ENCODE data around the gene MYH10. TPM values are rescaled to one million over a fixed set of nuclear protein-coding genes. Genes with fewer than 3 reads are reported as not detected.

The MYH10 gene
- total RNA-seq, 4 donors from 2014 or later, result 29.3 to 50.0 (median 35.4) TPM

- no peaks in the 10 kb centered on the region for H3K36me3 ChIP-seq
- 95 to 100% methylated on average over 2 of the region's 2 CpGs for WGBS, 2 donors
- H3K27ac ChIP-seq, result no peak overlapping the region
- TF ChIP-seq POLR2A (IDR thresholded peaks at IDR 0.05) (no peak), CTCF (IDR thresholded peaks at IDR 0.05) (no peak), EP300 (IDR thresholded peaks at IDR 0.05) (no peak)
- no peaks in the 10 kb centered on the region for H3K9me3 ChIP-seq
- peaks cover 0 to 22% (median 0%) of the 10 kb centered on the region in 4 donors for H3K4me1 ChIP-seq
- H3K4me3 ChIP-seq, result no peak overlapping the region
- H3K27me3 ChIP-seq, result no peaks in the 10 kb centered on the region
- no peak for DNase-seq (ENCODE audit: low spot score in 2 of 2)
Measured at GRCh38 chr17:8610558-8610957, 20.0 kb downstream of the MYH10 start.

- Histone ChIP-seq H3K4me1 (peaks cover 0 to 22% (median 0%) of the 10 kb centered on the region in 4 donors), H3K9me3 (no peaks in the 10 kb centered on the region), H3K4me3 (no peak overlapping the region), H3K27ac (no peak overlapping the region), H3K27me3 (no peaks in the 10 kb centered on the region), H3K36me3 (no peaks in the 10 kb centered on the region)
- TF ChIP-seq POLR2A (IDR thresholded peaks at IDR 0.05) (no peak), EP300 (IDR thresholded peaks at IDR 0.05) (no peak), CTCF (IDR thresholded peaks at IDR 0.05) (no peak)
- DNase-seq (ENCODE audit: low spot score in 2 of 2), result no peak
- 92 to 96% methylated on average over 4 of the region's 4 CpGs for WGBS, 2 donors
Measured at GRCh38 chr17:8609910-8610309, 20.6 kb downstream of the MYH10 start.

- 44 to 45% methylated on average over 8 of the region's 8 CpGs for WGBS, 2 donors
- Histone ChIP-seq H3K4me3 (no peak overlapping the region), H3K9me3 (no peaks in the 10 kb centered on the region), H3K27ac (no peak overlapping the region), H3K36me3 (no peaks in the 10 kb centered on the region), H3K4me1 (peaks cover 0 to 19% (median 0%) of the 10 kb centered on the region in 4 donors), H3K27me3 (no peaks in the 10 kb centered on the region)
- no peak for TF ChIP-seq EP300 (IDR thresholded peaks at IDR 0.05)
- no peak for DNase-seq (ENCODE audit: low spot score in 2 of 2)
Measured at GRCh38 chr17:8608001-8608400, 22.5 kb downstream of the MYH10 start.

GRCh38 chr17:8606401-8606800 lies 24.1 kb downstream of the MYH10 start:
- no peak for TF ChIP-seq CTCF (IDR thresholded peaks at IDR 0.05)
- TF ChIP-seq EP300 (IDR thresholded peaks at IDR 0.05), result no peak
- no peak for TF ChIP-seq POLR2A (IDR thresholded peaks at IDR 0.05)
- Histone ChIP-seq H3K27ac (no peak overlapping the region), H3K9me3 (no peaks in the 10 kb centered on the region), H3K27me3 (no peaks in the 10 kb centered on the region), H3K36me3 (no peaks in the 10 kb centered on the region), H3K4me3 (no peak overlapping the region), H3K4me1 (peaks cover 0 to 19% (median 0%) of the 10 kb centered on the region in 4 donors)
- DNase-seq (ENCODE audit: low spot score in 2 of 2), result no peak
- WGBS, 2 donors, result 37 to 47% methylated on average over 3 of the region's 3 CpGs

- Histone ChIP-seq H3K9me3 (no peaks in the 10 kb centered on the region), H3K27me3 (no peaks in the 10 kb centered on the region), H3K27ac (no peak overlapping the region), H3K4me3 (no peak overlapping the region), H3K36me3 (peaks cover 0 to 4% (median 0%) of the 10 kb centered on the region in 3 donors), H3K4me1 (peaks cover 0 to 11% (median 0%) of the 10 kb centered on the region in 4 donors)
- DNase-seq (ENCODE audit: low spot score in 2 of 2), result no peak
- no peak for TF ChIP-seq EP300 (IDR thresholded peaks at IDR 0.05)
- no peak for TF ChIP-seq POLR2A (IDR thresholded peaks at IDR 0.05)
- no peak for TF ChIP-seq CTCF (IDR thresholded peaks at IDR 0.05)
Measured at GRCh38 chr17:8602679-8603078, 27.8 kb downstream of the MYH10 start.
